Gastroesophageal sphincter (tissue), 3 donors: ENCODE measurements around the gene ABCC5.

Source experiments
- CTCF ChIP-seq, 4 experiments: fragments of 200-600 bp in 2 of 4; fragments of 450-650 bp in 2 of 4; sonication (generic) in 1 of 4; IDR thresholded peaks; one replicate each; pipeline ENCODE4 v1.5.1; 2017 to 2019; ENCODE audit warnings: antibody characterized with exemption in 4 of 4, mild to moderate bottlenecking in 2 of 4, moderate library complexity in 2 of 4
- POLR2AphosphoS5 ChIP-seq: sonication (generic); formaldehyde crosslinking; IDR thresholded peaks from one replicate; pipeline ENCODE4 v1.6.1; 2017; ENCODE audit warnings: antibody characterized with exemption

- no peak for TF ChIP-seq CTCF (IDR thresholded peaks at IDR 0.05)
- TF ChIP-seq POLR2AphosphoS5 = no peak
These were observed 5.5 kb downstream of the ABCC5 start for GRCh38 chr3:184011937-184012889.
